ENCODE results near the gene ANKRD33. TPM values are rescaled to one million over a fixed set of nuclear protein-coding genes. Genes with fewer than 3 reads are reported as not detected.

Gene ANKRD33
- total RNA-seq, 2 donors from 2014 or later, result not detected

- no peak overlapping the region for H3K27ac ChIP-seq
- DNase-seq (ENCODE audit: low spot score) (no peak), ATAC-seq (ENCODE audit: insufficient number of reproducible peaks, low FRiP score, low read depth) (no peak)
- H3K4me1 ChIP-seq (ENCODE audit: control insufficient read depth in 1 of 2, low read depth in 2 of 2), result no peaks in the 10 kb centered on the region
- H3K27me3 ChIP-seq (replicated peaks; ENCODE audit: insufficient read depth), result no peaks in the 10 kb centered on the region
- no peak for TF ChIP-seq CTCF (IDR thresholded peaks at IDR 0.05)
- H3K36me3 ChIP-seq, result no peaks in the 10 kb centered on the region
- no peaks in the 10 kb centered on the region for H3K9me3 ChIP-seq
- no peak overlapping the region for H3K4me3 ChIP-seq
Measured at GRCh38 chr12:51924551-51925319, 36.8 kb downstream of the ANKRD33 start.

GRCh38 chr12:51925346-51926063 is 37.6 kb downstream of the ANKRD33 start:
- TF ChIP-seq CTCF (IDR thresholded peaks at IDR 0.05), result no peak
- Histone ChIP-seq H3K4me3 (no peak overlapping the region), H3K27ac (no peak overlapping the region), H3K9me3 (no peaks in the 10 kb centered on the region), H3K36me3 (no peaks in the 10 kb centered on the region), H3K27me3 (replicated peaks; ENCODE audit: insufficient read depth) (no peaks in the 10 kb centered on the region), H3K4me1 (ENCODE audit: control insufficient read depth in 1 of 2, low read depth in 2 of 2) (no peaks in the 10 kb centered on the region)
- DNase-seq (ENCODE audit: low spot score), result no peak
- ATAC-seq (ENCODE audit: insufficient number of reproducible peaks, low FRiP score, low read depth), result no peak

DNA sequence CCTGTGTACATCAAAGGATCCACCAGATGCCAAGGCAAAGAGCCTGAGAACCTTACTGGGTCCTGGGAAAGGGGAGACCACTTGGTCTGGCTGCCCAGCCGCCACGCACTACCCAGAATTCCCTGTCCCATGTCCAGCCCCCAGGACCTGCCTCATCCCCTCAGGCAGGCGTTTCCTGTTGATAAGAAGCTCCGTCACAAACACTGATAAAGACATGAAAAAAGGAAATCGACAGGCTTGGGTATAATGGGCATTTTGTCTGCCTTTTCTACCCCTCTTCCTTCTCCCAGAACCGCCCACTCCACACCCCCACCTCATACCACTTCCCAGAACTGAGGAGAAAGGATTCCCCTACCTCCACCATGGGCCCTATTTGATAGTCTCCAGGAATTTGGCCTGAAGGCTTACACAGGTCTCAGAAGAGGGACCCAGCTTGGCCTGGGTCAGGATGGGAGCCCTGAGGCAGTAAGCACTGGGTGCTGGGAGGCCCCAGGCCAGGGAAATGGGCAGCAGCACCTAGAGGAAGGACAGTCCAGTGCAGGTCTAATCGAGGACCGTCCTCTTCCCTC is 38.2 kb downstream of the ANKRD33 start:
- Histone ChIP-seq H3K9me3 (no peaks in the 10 kb centered on the region), H3K27me3 (replicated peaks; ENCODE audit: insufficient read depth) (no peaks in the 10 kb centered on the region), H3K36me3 (no peaks in the 10 kb centered on the region), H3K27ac (no peak overlapping the region), H3K4me1 (ENCODE audit: control insufficient read depth in 1 of 2, low read depth in 2 of 2) (no peaks in the 10 kb centered on the region), H3K4me3 (no peak overlapping the region)
- DNase-seq (ENCODE audit: low spot score), result no peak
- TF ChIP-seq CTCF (IDR thresholded peaks at IDR 0.05), result no peak
- ATAC-seq (ENCODE audit: insufficient number of reproducible peaks, low FRiP score, low read depth), result no peak

- H3K27me3 ChIP-seq (replicated peaks; ENCODE audit: insufficient read depth), result no peaks in the 10 kb centered on the region
- H3K27ac ChIP-seq, result no peak overlapping the region
- no peak for ATAC-seq (ENCODE audit: insufficient number of reproducible peaks, low FRiP score, low read depth)
- no peaks in the 10 kb centered on the region for H3K9me3 ChIP-seq
- no peaks in the 10 kb centered on the region for H3K36me3 ChIP-seq
- DNase-seq (ENCODE audit: low spot score), result no peak
- TF ChIP-seq CTCF (IDR thresholded peaks at IDR 0.05), result peak; percentile 42
- H3K4me3 ChIP-seq, result no peak overlapping the region
- no peaks in the 10 kb centered on the region for H3K4me1 ChIP-seq (ENCODE audit: control insufficient read depth in 1 of 2, low read depth in 2 of 2)
Measured at GRCh38 chr12:51926718-51927117, 38.8 kb downstream of the ANKRD33 start.

Data from thoracic aorta (tissue), 2 donors.